ENCODE measurements around the gene LEPR.

The LEPR gene

DNA sequence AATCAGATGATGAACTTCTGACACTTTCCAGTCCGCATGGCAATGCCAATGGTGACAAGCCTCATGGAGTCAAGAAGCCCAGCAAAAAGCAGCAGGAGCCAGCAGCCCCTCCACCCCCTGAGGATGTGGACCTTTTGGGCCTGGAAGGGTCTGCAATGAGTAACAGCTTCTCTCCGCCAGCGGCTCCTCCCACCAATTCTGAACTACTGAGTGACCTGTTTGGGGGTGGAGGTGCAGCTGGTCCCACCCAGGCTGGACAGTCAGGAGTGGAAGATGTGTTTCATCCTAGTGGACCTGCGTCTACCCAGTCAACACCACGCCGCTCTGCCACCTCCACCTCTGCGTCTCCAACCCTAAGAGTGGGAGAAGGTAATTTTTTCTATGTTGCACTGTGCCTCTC is 28.0 kb upstream of the LEPR start:
- TF ChIP-seq, protein P1, sequence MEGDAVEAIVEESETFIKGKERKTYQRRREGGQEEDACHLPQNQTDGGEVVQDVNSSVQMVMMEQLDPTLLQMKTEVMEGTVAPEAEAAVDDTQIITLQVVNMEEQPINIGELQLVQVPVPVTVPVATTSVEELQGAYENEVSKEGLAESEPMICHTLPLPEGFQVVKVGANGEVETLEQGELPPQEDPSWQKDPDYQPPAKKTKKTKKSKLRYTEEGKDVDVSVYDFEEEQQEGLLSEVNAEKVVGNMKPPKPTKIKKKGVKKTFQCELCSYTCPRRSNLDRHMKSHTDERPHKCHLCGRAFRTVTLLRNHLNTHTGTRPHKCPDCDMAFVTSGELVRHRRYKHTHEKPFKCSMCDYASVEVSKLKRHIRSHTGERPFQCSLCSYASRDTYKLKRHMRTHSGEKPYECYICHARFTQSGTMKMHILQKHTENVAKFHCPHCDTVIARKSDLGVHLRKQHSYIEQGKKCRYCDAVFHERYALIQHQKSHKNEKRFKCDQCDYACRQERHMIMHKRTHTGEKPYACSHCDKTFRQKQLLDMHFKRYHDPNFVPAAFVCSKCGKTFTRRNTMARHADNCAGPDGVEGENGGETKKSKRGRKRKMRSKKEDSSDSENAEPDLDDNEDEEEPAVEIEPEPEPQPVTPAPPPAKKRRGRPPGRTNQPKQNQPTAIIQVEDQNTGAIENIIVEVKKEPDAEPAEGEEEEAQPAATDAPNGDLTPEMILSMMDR (IDR thresholded peaks at IDR 0.05), result no peak
- H3K27me3 ChIP-seq (ENCODE audit: control insufficient read depth, insufficient read depth, low read length), result no peaks in the 10 kb centered on the region
- H3K9me3 ChIP-seq (ENCODE audit: control insufficient read depth, low read length), result no peaks in the 10 kb centered on the region
- H2AFZ ChIP-seq, result no peak overlapping the region
- H3K4me1 ChIP-seq, result no peaks in the 10 kb centered on the region
- no peak overlapping the region for H3K27ac ChIP-seq
- H3K4me2 ChIP-seq (ENCODE audit: low read length), result no peak overlapping the region
- no peak overlapping the region for H3K4me3 ChIP-seq (ENCODE audit: low read depth, low read length)
- H3K79me2 ChIP-seq, result no peaks in the 10 kb centered on the region
- H3K36me3 ChIP-seq (ENCODE audit: control insufficient read depth, insufficient read depth, low read length), result no peaks in the 10 kb centered on the region
- no peak overlapping the region for H3K9ac ChIP-seq

- Histone ChIP-seq H3K4me1 (no peaks in the 10 kb centered on the region), H3K27me3 (ENCODE audit: control insufficient read depth, insufficient read depth, low read length) (no peaks in the 10 kb centered on the region), H2AFZ (no peak overlapping the region), H3K79me2 (no peaks in the 10 kb centered on the region), H3K4me2 (ENCODE audit: low read length) (no peak overlapping the region), H3K9me3 (ENCODE audit: control insufficient read depth, low read length) (no peaks in the 10 kb centered on the region), H3K9ac (no peak overlapping the region), H3K36me3 (ENCODE audit: control insufficient read depth, insufficient read depth, low read length) (no peaks in the 10 kb centered on the region), H3K4me3 (ENCODE audit: low read depth, low read length) (no peak overlapping the region), H3K27ac (no peak overlapping the region)
- TF ChIP-seq, protein P1 (IDR thresholded peaks at IDR 0.05), result no peak
Observed at GRCh38 chr1:65393347-65393746, 27.1 kb upstream of the LEPR start.

DNA sequence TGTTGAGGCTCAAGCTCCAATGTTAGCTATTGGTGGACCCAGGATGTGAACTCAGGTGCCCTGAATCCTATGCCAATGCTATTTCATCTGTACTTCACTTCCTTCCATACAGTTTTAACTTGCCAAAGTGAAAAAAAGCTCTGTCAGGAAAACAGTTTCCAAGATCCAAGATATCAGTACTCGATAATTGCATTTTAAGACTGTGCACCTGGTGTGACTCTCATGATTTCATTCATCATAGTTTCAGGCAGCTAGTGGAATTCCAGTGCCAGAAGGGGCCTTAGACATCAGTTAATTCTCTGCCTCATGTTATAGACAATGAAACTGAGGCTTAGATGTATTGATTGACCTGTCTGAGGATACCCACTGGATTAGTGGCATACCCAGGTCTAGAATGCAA is 26.5 kb upstream of the LEPR start:
- Histone ChIP-seq H3K4me1 (no peaks in the 10 kb centered on the region), H3K79me2 (no peaks in the 10 kb centered on the region), H3K9me3 (ENCODE audit: control insufficient read depth, low read length) (no peaks in the 10 kb centered on the region), H2AFZ (no peak overlapping the region), H3K4me3 (ENCODE audit: low read depth, low read length) (no peak overlapping the region), H3K27me3 (ENCODE audit: control insufficient read depth, insufficient read depth, low read length) (no peaks in the 10 kb centered on the region), H3K27ac (no peak overlapping the region), H3K9ac (no peak overlapping the region), H3K36me3 (ENCODE audit: control insufficient read depth, insufficient read depth, low read length) (no peaks in the 10 kb centered on the region), H3K4me2 (ENCODE audit: low read length) (no peak overlapping the region)
- TF ChIP-seq, protein P1 (IDR thresholded peaks at IDR 0.05), result no peak

DNA sequence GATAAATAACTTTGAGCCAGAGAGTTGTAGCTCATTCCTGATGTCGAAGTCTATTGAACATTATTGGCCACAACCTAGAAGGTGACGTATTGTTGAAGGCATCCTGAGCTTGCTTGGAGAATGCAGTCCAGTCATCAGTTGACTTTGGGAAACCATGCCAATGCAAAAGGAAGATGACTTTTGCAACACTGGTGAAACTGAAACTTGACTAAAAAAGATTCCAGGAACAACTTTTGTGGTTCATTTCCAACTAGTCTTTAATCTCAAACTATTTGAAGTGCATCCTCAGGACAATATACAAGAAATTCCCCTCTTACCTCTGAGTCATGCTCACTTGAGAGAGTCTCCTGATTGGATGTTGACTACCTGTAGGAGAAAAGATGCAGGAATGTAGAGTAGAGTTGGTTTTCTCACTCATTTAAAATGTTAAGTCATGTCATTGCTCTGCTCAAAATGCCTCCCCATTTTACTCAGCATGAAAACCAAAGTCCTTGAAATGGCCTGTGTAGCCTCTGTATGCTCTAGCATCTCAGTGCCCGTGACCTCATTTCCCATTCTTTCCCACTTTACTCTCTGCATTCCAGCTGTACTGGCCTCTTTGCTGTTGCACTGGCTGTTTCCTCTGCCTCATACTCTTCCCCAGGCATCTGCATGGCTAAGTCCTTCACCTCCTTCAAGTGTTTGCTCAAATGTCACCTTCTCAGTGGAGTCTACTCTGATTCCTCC is 24.4 kb upstream of the LEPR start:
- H3K9ac ChIP-seq, result no peak overlapping the region
- TF ChIP-seq, protein P1 (IDR thresholded peaks at IDR 0.05), result no peak
- no peaks in the 10 kb centered on the region for H3K27me3 ChIP-seq (ENCODE audit: control insufficient read depth, insufficient read depth, low read length)
- no peaks in the 10 kb centered on the region for H3K79me2 ChIP-seq
- H3K27ac ChIP-seq, result no peak overlapping the region
- no peaks in the 10 kb centered on the region for H3K9me3 ChIP-seq (ENCODE audit: control insufficient read depth, low read length)
- no peak overlapping the region for H3K4me3 ChIP-seq (ENCODE audit: low read depth, low read length)
- no peaks in the 10 kb centered on the region for H3K36me3 ChIP-seq (ENCODE audit: control insufficient read depth, insufficient read depth, low read length)
- no peaks in the 10 kb centered on the region for H3K4me1 ChIP-seq
- no peak overlapping the region for H3K4me2 ChIP-seq (ENCODE audit: low read length)
- H2AFZ ChIP-seq, result no peak overlapping the region

DNA sequence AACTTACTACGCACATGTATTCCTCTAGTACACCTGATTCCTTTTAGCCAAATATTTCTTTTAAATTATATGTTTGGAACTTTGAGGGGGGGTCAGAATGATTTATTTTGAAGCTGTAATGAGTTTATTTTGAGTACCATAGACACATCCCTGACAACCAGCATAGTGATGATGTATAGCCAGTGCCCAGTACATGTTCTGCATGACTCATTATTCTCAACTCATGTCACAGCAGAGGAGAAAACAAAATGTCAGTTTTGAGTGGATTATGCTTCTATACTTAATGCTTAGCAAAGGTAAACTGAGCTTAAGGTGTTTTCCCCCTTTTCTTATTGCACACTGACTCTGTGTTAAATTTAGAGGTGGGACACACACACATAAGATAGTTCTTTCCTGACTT is 22.4 kb upstream of the LEPR start:
- TF ChIP-seq, protein P1 (IDR thresholded peaks at IDR 0.05), result no peak
- no peaks in the 10 kb centered on the region for H3K36me3 ChIP-seq (ENCODE audit: control insufficient read depth, insufficient read depth, low read length)
- H3K4me3 ChIP-seq (ENCODE audit: low read depth, low read length), result no peak overlapping the region

More for the DNA sequence above, 22.4 kb upstream of the LEPR start:
- no peaks in the 10 kb centered on the region for H3K4me1 ChIP-seq
- H3K27ac ChIP-seq, result no peak overlapping the region
- H3K9ac ChIP-seq, result no peak overlapping the region
- no peak overlapping the region for H2AFZ ChIP-seq
- no peaks in the 10 kb centered on the region for H3K9me3 ChIP-seq (ENCODE audit: control insufficient read depth, low read length)
- no peaks in the 10 kb centered on the region for H3K79me2 ChIP-seq
- H3K4me2 ChIP-seq (ENCODE audit: low read length), result no peak overlapping the region
- H3K27me3 ChIP-seq (ENCODE audit: control insufficient read depth, insufficient read depth, low read length), result no peaks in the 10 kb centered on the region

All from parathyroid adenoma (tissue), 2 donors.